ENCODE measurements around the gene ALPL. TPM values are rescaled to one million over a fixed set of nuclear protein-coding genes. Genes with fewer than 3 reads are reported as not detected.

ALPL gene
- total and polyA plus RNA-seq, 9 of the 15 experiments (the other 6 are each of a cell fraction or from before 2014, with no cell fraction given) = 0.04 to 0.38 (median 0.18) TPM; not detected in 4

DNA sequence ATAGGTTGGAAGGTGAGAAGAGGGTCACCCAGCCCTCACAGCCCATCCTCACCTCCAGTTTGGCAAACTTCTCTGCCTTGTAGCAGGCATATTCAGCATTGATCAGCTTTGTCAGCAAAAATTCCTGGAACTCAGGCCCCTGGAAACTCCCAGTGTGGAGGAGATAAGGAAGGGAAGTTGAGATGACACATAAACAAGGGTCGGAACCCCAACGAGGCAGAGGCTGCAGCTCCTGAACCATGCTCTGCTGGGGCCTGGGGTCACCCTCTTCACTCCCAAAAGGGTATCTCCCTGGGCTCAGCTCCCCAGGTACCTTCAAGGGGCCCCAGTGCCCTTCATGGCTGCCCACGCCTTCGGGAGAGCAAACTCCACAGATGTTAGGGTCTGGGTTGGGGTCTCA, 99.6 kb downstream of the ALPL start (continued):
- TF ChIP-seq, protein P1, sequence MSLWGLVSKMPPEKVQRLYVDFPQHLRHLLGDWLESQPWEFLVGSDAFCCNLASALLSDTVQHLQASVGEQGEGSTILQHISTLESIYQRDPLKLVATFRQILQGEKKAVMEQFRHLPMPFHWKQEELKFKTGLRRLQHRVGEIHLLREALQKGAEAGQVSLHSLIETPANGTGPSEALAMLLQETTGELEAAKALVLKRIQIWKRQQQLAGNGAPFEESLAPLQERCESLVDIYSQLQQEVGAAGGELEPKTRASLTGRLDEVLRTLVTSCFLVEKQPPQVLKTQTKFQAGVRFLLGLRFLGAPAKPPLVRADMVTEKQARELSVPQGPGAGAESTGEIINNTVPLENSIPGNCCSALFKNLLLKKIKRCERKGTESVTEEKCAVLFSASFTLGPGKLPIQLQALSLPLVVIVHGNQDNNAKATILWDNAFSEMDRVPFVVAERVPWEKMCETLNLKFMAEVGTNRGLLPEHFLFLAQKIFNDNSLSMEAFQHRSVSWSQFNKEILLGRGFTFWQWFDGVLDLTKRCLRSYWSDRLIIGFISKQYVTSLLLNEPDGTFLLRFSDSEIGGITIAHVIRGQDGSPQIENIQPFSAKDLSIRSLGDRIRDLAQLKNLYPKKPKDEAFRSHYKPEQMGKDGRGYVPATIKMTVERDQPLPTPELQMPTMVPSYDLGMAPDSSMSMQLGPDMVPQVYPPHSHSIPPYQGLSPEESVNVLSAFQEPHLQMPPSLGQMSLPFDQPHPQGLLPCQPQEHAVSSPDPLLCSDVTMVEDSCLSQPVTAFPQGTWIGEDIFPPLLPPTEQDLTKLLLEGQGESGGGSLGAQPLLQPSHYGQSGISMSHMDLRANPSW (CRISPR knock-in tag; IDR thresholded peaks at IDR 0.05) = no peak
- TF ChIP-seq ZFP36 (IDR thresholded peaks at IDR 0.05; ENCODE audit: low read depth, low read length, partially characterized antibody) = no peak
- TF ChIP-seq, protein P2, sequence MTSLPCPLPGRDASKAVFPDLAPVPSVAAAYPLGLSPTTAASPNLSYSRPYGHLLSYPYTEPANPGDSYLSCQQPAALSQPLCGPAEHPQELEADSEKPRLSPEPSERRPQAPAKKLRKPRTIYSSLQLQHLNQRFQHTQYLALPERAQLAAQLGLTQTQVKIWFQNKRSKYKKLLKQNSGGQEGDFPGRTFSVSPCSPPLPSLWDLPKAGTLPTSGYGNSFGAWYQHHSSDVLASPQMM (CRISPR knock-in tag; IDR thresholded peaks at IDR 0.05) = no peak
- TF ChIP-seq NFYB (IDR thresholded peaks at IDR 0.05; ENCODE audit: extremely low read depth, insufficient read length) = no peak
- TF ChIP-seq, protein P3, sequence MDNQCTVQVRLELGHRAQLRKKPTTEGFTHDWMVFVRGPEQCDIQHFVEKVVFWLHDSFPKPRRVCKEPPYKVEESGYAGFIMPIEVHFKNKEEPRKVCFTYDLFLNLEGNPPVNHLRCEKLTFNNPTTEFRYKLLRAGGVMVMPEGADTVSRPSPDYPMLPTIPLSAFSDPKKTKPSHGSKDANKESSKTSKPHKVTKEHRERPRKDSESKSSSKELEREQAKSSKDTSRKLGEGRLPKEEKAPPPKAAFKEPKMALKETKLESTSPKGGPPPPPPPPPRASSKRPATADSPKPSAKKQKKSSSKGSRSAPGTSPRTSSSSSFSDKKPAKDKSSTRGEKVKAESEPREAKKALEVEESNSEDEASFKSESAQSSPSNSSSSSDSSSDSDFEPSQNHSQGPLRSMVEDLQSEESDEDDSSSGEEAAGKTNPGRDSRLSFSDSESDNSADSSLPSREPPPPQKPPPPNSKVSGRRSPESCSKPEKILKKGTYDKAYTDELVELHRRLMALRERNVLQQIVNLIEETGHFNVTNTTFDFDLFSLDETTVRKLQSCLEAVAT (IDR thresholded peaks at IDR 0.05) = no peak
- no peak for TF ChIP-seq ZNF184 (CRISPR knock-in tag; IDR thresholded peaks at IDR 0.05)
- TF ChIP-seq, protein P4, sequence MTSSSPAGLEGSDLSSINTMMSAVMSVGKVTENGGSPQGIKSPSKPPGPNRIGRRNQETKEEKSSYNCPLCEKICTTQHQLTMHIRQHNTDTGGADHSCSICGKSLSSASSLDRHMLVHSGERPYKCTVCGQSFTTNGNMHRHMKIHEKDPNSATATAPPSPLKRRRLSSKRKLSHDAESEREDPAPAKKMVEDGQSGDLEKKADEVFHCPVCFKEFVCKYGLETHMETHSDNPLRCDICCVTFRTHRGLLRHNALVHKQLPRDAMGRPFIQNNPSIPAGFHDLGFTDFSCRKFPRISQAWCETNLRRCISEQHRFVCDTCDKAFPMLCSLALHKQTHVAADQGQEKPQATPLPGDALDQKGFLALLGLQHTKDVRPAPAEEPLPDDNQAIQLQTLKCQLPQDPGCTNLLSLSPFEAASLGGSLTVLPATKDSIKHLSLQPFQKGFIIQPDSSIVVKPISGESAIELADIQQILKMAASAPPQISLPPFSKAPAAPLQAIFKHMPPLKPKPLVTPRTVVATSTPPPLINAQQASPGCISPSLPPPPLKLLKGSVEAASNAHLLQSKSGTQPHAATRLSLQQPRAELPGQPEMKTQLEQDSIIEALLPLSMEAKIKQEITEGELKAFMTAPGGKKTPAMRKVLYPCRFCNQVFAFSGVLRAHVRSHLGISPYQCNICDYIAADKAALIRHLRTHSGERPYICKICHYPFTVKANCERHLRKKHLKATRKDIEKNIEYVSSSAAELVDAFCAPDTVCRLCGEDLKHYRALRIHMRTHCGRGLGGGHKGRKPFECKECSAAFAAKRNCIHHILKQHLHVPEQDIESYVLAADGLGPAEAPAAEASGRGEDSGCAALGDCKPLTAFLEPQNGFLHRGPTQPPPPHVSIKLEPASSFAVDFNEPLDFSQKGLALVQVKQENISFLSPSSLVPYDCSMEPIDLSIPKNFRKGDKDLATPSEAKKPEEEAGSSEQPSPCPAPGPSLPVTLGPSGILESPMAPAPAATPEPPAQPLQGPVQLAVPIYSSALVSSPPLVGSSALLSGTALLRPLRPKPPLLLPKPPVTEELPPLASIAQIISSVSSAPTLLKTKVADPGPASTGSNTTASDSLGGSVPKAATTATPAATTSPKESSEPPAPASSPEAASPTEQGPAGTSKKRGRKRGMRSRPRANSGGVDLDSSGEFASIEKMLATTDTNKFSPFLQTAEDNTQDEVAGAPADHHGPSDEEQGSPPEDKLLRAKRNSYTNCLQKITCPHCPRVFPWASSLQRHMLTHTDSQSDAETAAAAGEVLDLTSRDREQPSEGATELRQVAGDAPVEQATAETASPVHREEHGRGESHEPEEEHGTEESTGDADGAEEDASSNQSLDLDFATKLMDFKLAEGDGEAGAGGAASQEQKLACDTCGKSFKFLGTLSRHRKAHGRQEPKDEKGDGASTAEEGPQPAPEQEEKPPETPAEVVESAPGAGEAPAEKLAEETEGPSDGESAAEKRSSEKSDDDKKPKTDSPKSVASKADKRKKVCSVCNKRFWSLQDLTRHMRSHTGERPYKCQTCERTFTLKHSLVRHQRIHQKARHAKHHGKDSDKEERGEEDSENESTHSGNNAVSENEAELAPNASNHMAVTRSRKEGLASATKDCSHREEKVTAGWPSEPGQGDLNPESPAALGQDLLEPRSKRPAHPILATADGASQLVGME (CRISPR knock-in tag; IDR thresholded peaks at IDR 0.05) = no peak
- no peak for TF ChIP-seq SRF (CRISPR knock-in tag; IDR thresholded peaks at IDR 0.05)
- TF ChIP-seq, protein P5, sequence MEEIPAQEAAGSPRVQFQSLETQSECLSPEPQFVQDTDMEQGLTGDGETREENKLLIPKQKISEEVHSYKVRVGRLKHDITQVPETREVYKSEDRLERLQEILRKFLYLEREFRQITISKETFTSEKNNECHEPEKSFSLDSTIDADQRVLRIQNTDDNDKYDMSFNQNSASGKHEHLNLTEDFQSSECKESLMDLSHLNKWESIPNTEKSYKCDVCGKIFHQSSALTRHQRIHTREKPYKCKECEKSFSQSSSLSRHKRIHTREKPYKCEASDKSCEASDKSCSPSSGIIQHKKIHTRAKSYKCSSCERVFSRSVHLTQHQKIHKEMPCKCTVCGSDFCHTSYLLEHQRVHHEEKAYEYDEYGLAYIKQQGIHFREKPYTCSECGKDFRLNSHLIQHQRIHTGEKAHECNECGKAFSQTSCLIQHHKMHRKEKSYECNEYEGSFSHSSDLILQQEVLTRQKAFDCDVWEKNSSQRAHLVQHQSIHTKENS (CRISPR knock-in tag; IDR thresholded peaks at IDR 0.05) = no peak
- TF ChIP-seq NR2C1 (IDR thresholded peaks at IDR 0.05) = no peak
- 0 out of 2 replicates have a peak, but pooled peaks have one; percentile 13 for TF ChIP-seq NR2C1 (tag; IDR thresholded peaks at IDR 0.05)
- no peak for TF ChIP-seq HDGF (IDR thresholded peaks at IDR 0.05)
- no peak for TF ChIP-seq GTF2A2 (tag; IDR thresholded peaks at IDR 0.05)
- TF ChIP-seq BDP1 (IDR thresholded peaks at IDR 0.05; ENCODE audit: insufficient read depth, insufficient read length) = no peak
- peak; percentile 39; the same call in 1 of the 2 replicates for TF ChIP-seq MYC (IDR thresholded peaks at IDR 0.05; ENCODE audit: low read depth, low read length)
- TF ChIP-seq MYC (CRISPR knock-in tag; IDR thresholded peaks at IDR 0.05; ENCODE audit: borderline replicate concordance, low read depth) = no peak
- no peak for TF ChIP-seq HNRNPUL1 (IDR thresholded peaks at IDR 0.05; ENCODE audit: low read length)
- TF ChIP-seq CBFA2T2 (conservative IDR thresholded peaks at IDR 0.05) = peak; percentile 25; the same call in 1 of the 2 replicates
